Breast epithelium (tissue), 4 donors: ENCODE results near the gene SLTM. TPM values are rescaled to one million over a fixed set of nuclear protein-coding genes. Genes with fewer than 3 reads are reported as not detected.
"Not testable (repeated sequence)": the region's sequence is repeated elsewhere in the genome, so short reads cannot be mapped to it uniquely, and the experiment has no call there.

ENCODE experiments used
- DNase-seq, 2 donors: peaks; one replicate each; pipeline ENCODE4 v3.0.0-alpha.2; 2019; ENCODE audit warnings: low spot score in 2 of 2
- H3K27ac ChIP-seq, 2 donors: fragments of 200-600 bp; sonication (generic) in 1 of 2; one replicate each; pipeline ENCODE4 v1.5.1; 2016 to 2019; ENCODE audit warnings: mild to moderate bottlenecking in 1 of 2
- H3K27me3 ChIP-seq, 2 donors: fragments of 200-600 bp; sonication (generic) in 1 of 2; one replicate each; pipeline versions ENCODE4 v1.5.1 to v1.6.0; 2017 to 2019; ENCODE audit warnings: control low read depth in 1 of 2, mild to moderate bottlenecking in 1 of 2
- H3K36me3 ChIP-seq: fragments of 200-600 bp; one replicate; pipeline ENCODE4 v1.5.1; 2019
- H3K4me1 ChIP-seq, 2 donors: fragments of 200-600 bp; sonication (generic); one replicate each; pipeline ENCODE4 v1.5.1; 2016 to 2019; ENCODE audit warnings: control low read depth in 1 of 2
- H3K4me3 ChIP-seq, 3 donors: fragments of 200-600 bp; sonication (generic); 1 replicate in 2 of 3; 2 replicates in 1 of 3; pipeline ENCODE4 v1.5.1; 2016 to 2019; ENCODE audit warnings: mild to moderate bottlenecking in 3 of 3, moderate library complexity in 2 of 3
- H3K9me3 ChIP-seq, 2 donors: fragments of 200-600 bp; sonication (generic) in 1 of 2; one replicate each; pipeline ENCODE4 v1.5.1; 2016 to 2019; ENCODE audit warnings: control low read depth in 1 of 2
- CTCF ChIP-seq, 3 donors: fragments of 450-650 bp; IDR thresholded peaks; one replicate each; pipeline ENCODE4 v1.5.1; 2016 to 2017; ENCODE audit warnings: antibody characterized with exemption in 3 of 3, mild to moderate bottlenecking in 3 of 3, moderate library complexity in 3 of 3
- POLR2A ChIP-seq: fragments of 450-650 bp; IDR thresholded peaks from one replicate; pipeline ENCODE4 v1.6.1; 2016; ENCODE audit warnings: antibody characterized with exemption, mild to moderate bottlenecking, moderate library complexity
- POLR2AphosphoS5 ChIP-seq, 3 donors: sonication (generic); formaldehyde crosslinking; IDR thresholded peaks; one replicate each; pipeline ENCODE4 v1.6.1; 2017; ENCODE audit warnings: antibody characterized with exemption in 3 of 3
- intact Hi-C: fragments of 100-400 bp; cut with DNase I; formaldehyde crosslinking; loops from one replicate; pipeline ENCODE4 v1.15.1; 2023; ENCODE audit warnings: low total_unique reads
- total RNA-seq, 3 donors: library from RNA; depleted of rRNA; stranded (reverse); fragments of >200 nt; gene quantifications; one replicate each; pipeline ENCODE4 v1.1.0, GENCODE V29; 2016

The SLTM gene
- total RNA-seq, 3 donors from 2014 or later = 102 to 195 (median 163) TPM

DNA sequence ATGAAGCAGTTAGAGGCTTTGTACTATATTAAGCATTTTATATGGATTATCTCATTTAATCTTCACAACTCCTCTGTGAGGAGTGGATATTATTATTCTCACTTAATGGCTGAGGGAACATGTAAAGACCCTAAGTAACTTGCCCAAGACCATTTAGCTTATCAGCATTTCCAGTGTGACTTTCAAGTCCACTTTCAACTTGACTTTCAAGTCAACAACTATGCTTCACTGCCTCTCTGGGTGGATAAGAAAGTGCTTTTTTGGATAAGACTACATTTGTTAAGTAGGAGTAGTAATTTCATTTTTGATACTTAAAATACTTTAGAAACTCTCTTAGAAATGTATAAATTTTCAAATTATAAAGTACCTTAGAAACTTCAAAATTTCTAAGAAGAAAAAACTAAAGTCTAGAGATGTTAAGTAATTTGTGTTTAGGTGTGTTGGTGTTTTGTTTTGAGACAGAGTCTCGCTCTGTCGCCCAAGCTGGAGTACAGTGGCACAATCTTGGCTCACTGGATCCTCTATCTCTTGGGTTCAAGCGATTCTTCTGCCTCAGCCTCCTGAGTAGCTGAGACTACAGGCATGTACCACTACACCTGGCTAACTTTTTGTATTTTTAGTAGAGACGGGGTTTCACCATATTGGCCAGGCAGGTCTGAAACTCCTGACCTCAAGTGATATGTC lies 90.6 kb downstream of the SLTM start:
- Histone ChIP-seq H3K9me3 (no peaks in the 10 kb centered on the region), H3K27ac (no peak overlapping the region), H3K4me1 (no peaks in the 10 kb centered on the region), H3K4me3 (no peak overlapping the region), H3K36me3 (no peaks in the 10 kb centered on the region), H3K27me3 (no peaks in the 10 kb centered on the region)
- no peak for TF ChIP-seq POLR2A
- no peak for TF ChIP-seq CTCF (IDR thresholded peaks at IDR 0.05)
- TF ChIP-seq POLR2AphosphoS5 (IDR thresholded peaks at IDR 0.05) = no peak
- intact Hi-C loops = no loop called here
- DNase-seq = no peak

- Histone ChIP-seq H3K4me3 (no peak overlapping the region), H3K27ac (no peak overlapping the region), H3K9me3 (no peaks in the 10 kb centered on the region), H3K4me1 (no peaks in the 10 kb centered on the region), H3K36me3 (no peaks in the 10 kb centered on the region), H3K27me3 (no peaks in the 10 kb centered on the region)
- intact Hi-C loops = no loop called here
- no peak for TF ChIP-seq POLR2AphosphoS5 (IDR thresholded peaks at IDR 0.05)
- TF ChIP-seq CTCF (IDR thresholded peaks at IDR 0.05) = no peak
- no peak for TF ChIP-seq POLR2A
- DNase-seq = no peak
Observed at GRCh38 chr15:58840048-58840447, 93.4 kb downstream of the SLTM start.

DNA sequence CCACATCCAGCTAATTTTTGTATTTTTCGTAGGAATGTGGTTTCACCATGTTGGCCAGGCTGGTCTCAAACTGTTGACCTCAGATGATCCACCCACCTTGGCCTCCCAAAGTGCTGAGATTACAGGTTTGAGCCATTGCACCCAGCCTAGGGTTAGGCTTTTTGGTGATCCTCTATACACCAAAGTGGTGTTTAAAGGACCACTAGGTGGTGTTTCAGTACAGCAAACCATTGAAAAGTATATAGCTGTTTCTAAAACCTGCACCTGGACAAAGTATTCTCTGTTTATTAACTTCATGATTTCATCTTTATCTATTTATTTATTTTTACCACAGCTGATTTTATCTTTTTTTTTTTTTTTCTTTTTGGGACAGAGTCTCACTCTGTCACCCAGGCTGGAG lies 94.0 kb downstream of the SLTM start:
- peak in 1 of 3 donors; percentile 18 for TF ChIP-seq CTCF (IDR thresholded peaks at IDR 0.05)
- TF ChIP-seq POLR2A = no peak
- no peak for TF ChIP-seq POLR2AphosphoS5 (IDR thresholded peaks at IDR 0.05)
- DNase-seq = no peak
- intact Hi-C loops = no loop called here

DNA sequence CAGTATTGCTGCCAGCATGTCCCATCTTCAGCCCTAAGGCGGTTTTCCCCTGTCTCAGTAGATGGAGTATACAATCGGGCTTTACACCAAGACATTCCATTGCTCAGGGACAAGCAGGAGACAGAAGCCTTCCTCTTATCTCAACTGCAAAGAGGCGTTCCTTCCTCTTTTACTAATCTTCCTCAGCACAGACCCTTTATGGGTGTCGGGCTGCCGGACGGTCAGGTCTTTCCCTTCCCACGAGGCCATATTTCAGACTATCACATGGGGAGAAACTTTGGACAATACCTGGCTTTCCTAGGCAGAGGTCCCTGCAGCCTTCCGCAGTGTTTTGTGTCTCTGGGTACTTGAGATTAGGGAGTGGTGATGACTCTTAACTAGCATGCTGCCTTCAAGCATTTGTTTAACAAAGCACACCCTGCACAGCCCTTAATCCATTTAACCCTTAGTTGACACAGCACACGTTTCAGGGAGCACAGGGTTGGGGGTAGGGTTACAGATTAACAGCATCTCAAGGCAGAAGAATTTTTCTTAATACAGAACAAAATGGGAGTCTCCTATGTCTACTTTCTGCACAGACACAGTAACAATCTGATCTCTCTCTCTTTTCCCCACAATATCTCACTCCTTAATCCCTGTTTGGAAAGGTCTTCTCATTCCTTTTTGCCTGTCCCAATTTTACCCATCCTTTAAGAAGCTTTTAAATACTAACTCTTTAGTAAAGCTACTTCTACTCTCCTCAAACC lies 99.6 kb downstream of the SLTM start:
- H3K27me3 ChIP-seq, intact Hi-C loops, DNase-seq, H3K4me1 ChIP-seq, H3K36me3 ChIP-seq, H3K9me3 ChIP-seq, H3K4me3 ChIP-seq, H3K27ac ChIP-seq: not testable (repeated sequence)

More for the DNA sequence above, 94.0 kb downstream of the SLTM start:
- no peaks in the 10 kb centered on the region for H3K9me3 ChIP-seq
- H3K4me3 ChIP-seq = no peak overlapping the region
- H3K36me3 ChIP-seq = no peaks in the 10 kb centered on the region
- no peak overlapping the region for H3K27ac ChIP-seq
- H3K27me3 ChIP-seq = no peaks in the 10 kb centered on the region
- no peaks in the 10 kb centered on the region for H3K4me1 ChIP-seq

DNA sequence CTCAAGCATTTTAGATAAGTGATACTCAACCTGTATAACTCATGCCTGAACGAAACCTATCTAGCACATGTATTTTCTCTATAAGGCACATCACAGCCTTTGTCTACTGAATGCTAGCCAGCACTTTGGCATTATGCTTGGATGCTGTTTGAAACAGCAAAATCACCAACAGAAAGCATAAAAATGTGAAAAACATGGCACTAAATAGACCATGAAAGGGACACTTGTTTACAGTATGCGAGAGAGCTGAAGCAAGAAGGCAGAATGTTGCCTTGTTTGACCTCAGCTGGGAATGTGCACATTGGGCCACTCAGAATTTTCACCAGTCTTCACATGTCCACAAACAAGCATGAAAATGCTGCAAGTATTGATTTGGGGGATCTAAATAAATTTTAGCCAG lies 102.9 kb downstream of the SLTM start:
- H3K9me3 ChIP-seq = no peaks in the 10 kb centered on the region
- intact Hi-C loops = no loop called here

More for the DNA sequence above, 102.9 kb downstream of the SLTM start:
- Histone ChIP-seq H3K27me3 (no peaks in the 10 kb centered on the region), H3K4me1 (no peaks in the 10 kb centered on the region), H3K36me3 (no peaks in the 10 kb centered on the region), H3K4me3 (no peak overlapping the region), H3K27ac (no peak overlapping the region)
- DNase-seq = no peak
- no peak for TF ChIP-seq POLR2A
- no peak for TF ChIP-seq CTCF (IDR thresholded peaks at IDR 0.05)
- TF ChIP-seq POLR2AphosphoS5 (IDR thresholded peaks at IDR 0.05) = no peak

Other genes starting within 250 kb of the SLTM start
- gene ADAM10, start 184.0 kb downstream of the SLTM start, total RNA-seq = 100 to 1,000 TPM in 1 of 3 donors, 10 to 100 TPM in 2; 53.8 to 113 (median 78.3) TPM
- gene MINDY2, start 162.4 kb downstream of the SLTM start, total RNA-seq = 10 to 100 TPM; 11.8 to 22.5 (median 17.7) TPM
- 10 to 100 TPM; 18.4 to 36.9 (median 27.9) TPM for gene RNF111, start 54.0 kb upstream of the SLTM start, total RNA-seq
- 1 to 10 TPM in 1 of 3 donors, under 1 TPM in 2; 0.29 to 3.5 (median 0.98) TPM for gene CCNB2, start 171.5 kb upstream of the SLTM start, total RNA-seq